ENCODE measurements around the gene TOLLIP.
"Not testable (repeated sequence)": the region's sequence is repeated elsewhere in the genome, so short reads cannot be mapped to it uniquely, and the experiment has no call there.

TOLLIP gene

GRCh38 chr11:1343391-1344055 is 34.1 kb upstream of the TOLLIP start:
- DNase-seq = no peak

DNA sequence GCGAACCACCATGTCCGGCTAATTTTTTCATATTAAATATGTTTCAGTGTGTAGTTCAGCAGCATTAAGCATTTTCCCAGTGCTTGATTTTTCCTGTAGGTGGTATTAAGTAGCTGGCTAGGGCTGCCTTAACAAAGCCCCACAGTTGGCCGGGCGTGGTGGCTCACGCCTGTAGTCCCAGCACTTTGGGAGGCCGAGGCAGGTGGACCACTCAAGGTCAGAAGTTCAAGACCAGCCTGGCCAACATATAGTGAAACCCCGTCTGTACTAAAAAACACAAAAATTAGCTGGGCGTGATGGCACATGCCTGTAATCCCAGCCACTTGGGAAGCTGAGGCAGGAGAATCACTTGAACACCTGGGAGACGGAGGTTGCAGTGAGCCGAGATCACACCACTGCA is 33.5 kb upstream of the TOLLIP start:
- no peak for DNase-seq

- no peak for DNase-seq
These were observed 32.6 kb upstream of the TOLLIP start for GRCh38 chr11:1341928-1342524.

DNA sequence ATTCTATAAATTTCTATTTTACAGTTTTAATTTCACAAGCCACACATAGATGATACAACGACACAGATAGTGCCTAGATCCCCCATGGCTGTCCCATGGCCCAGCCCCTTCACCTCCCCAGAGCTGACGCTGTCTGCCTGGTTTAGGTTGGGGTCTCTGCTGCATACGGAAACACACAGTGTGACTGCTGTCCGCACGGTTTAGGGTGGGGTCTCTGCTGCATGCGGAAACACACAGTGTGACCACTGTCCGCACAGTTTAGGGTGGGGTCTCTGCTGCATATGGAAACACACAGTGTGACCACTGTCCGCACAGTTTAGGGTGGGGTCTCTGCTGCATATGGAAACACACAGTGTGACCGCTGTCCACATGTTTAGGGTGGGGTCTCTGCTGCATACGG is 31.8 kb upstream of the TOLLIP start:
- not testable (repeated sequence) for DNase-seq

DNA sequence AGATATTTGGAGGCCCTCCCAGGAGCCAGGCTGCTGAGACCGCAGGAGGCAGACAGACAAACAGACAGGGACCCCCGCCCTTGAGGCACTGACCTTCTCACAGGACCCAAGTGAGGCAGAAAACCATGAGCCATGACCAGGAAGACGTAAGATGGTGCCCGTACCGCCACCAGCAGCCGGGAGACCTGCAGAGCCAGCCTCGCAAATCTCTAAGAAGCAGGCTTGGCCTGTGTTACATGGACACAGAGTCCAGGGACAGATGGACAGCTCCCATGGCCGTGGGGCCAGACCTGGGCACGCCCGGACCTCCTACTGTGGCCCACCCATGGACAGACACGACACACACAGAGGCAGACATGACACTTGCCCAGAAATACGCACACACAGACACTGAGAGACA is 30.7 kb upstream of the TOLLIP start:
- DNase-seq = no peak

DNA sequence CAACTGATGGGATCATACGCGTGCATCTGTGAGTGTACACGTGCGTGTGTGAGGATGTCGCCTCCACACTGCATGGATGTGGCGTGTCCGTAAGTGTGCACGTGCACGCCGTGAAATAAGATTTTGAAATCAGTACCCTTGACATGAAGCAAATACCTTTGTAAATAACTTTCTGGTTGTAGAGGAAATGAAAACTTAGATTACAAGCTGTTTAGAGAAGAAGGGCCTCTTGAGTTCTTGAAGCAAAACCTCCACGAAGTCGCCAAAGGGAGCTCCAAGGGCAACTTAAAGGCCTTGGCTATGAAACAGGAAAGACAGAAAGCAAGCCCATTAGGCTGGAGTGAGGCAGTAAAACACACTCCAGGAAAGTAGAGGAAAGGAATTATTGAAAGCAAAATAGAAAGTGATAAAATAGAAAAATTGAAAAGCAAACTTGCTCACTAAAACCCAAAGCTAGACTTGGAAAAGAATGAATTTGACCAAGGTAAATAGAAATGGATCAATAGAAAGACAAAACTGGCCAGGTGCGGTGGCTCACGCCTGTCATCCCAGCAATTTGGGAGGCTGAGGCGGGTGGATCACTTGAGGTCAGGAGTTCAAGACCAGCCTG is 29.7 kb upstream of the TOLLIP start:
- no peak for DNase-seq

DNA sequence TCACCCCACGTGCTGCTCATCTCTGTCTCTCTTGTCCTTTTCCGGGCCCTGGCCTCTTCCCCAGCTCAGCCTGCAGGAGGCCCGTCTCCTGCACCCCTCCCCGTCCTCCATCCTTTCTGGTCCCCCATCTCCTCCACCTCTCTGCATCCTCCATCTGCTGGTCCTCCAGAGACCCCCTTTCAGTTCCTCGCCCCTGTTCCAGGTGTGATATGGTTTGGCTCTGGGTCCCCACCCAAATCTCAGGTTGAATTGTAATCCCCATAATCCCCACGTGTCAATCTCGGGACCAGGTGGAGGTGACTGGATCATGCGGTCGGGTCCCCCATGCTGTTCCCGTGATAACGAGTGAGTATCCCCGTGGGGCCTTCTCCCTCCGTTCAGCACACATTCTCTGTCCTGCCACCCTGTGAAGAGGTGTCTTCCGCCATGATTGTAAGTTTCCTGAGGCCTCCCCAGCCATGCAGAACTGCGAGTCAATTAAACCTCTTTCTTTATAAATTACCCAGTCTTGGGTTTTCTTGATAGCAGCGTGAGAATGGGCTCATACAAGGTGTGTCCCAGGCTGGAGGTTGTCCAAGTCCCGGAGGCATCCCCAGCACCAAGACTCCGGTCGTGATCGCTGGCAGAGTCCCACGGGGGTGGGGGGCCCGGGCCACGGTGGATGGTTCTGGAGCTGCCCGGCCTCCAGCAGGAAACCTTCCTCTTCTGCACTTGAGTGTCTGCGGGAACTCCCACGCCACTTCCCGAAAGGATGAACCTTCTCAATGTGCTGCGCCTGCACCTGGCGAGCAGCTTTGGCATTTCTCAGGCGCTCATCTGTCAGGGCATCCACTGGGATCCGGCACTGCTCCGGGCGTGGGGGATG is 29.0 kb upstream of the TOLLIP start:
- no peak for DNase-seq

DNA sequence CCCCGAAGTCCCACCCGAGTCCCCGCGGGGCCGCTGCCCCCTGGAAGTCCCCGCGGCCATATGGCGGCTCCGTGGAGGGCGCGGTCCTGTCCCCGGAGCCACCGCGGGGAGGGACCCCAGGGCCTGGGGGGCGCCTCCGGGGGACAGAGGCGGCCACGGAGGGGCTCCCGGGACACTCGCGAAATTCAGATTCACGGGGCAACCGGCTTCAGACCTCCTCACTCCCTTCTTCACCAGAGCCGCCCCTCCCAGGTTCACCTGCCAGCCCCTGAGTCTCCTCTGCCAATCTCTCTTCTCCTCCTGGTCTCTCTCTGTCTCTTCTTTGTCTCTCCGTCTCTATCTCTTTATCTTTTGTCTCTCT is 28.2 kb upstream of the TOLLIP start:
- no peak for DNase-seq

DNA sequence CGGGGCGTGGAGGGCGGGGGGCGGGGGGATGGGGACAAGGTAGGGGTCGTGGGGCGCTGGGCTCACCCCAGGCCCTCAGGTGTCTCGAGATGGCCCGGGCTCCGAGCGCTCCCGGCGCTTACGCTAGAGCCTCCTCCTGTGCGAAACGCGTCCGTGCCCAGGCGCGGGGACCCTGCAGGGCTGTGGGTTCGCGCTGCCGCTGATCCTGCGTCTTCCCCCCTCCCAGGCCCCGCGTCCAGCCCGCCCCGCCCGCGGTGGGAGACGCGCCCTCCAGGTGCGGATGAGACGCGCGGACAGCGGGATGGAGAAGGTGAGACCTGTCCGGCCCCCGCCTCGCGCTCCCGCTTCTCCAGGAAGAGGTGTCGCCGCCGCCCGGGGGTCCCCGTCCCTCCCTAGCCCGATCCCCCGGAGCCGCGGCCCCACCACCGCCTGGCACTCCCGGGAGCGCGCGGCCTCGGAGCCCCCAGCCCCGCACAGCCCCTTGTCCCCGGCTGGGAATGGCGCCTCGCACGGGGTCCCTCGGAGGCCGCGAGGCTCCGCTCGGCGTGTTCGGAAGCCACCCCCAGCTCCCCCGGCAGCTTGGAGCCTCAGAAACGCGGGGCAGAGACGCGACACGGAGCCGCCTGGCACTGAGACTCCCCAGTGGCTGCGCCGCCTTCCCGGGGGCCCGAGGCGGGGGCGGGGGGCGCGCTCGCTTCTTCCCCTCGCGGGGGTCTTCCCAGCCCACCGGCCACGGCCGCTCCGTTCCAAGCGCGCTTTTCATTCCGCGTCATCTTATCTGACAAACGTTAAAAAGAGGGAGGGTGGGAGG is 27.6 kb upstream of the TOLLIP start:
- no peak for DNase-seq

DNA sequence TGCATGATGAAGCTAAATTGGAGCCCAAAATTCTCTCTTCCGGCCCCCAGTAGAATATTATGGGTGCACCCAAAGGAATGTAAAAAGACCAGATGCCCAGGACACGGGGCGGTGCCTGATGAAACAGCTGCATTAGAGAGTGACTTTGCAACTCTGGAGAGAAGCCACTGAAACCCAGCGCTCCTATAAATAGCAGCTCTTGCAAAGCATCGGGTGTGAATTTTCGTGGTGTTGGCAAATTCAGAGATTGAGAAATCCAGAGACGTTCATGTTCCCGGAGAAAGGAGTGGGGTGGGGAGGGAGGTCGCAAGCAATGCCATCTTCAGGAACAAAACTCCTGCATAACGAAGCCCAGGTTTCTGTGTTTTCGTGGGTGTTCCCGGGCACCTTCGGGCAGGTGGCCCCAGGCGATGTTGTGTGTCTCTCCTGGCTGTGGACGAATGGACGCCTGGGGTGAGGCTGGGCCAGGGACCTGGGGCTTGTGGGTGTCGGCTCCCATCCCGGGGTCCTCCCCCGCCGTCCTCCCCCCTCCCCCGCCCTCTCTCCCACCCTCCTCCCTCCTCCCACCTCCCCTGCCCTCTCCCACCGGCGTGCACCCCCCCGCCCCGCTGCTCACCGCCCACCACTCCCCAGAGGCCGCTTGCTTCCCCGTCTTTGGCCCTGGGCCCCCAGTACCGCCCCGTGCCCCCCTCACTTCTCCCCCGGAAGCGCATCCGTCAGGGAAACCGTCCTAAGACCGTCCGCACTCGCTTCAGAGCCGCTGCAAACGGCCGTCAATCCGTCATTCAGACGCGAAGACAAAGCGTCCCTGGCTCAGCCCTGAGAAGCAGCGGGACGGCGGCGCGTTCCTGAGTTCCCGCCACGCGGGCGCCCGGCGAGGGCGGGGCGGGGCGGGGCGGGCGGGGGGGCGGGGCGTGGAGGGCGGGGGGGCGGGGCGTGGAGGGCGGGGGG is 26.7 kb upstream of the TOLLIP start:
- DNase-seq = no peak

DNA sequence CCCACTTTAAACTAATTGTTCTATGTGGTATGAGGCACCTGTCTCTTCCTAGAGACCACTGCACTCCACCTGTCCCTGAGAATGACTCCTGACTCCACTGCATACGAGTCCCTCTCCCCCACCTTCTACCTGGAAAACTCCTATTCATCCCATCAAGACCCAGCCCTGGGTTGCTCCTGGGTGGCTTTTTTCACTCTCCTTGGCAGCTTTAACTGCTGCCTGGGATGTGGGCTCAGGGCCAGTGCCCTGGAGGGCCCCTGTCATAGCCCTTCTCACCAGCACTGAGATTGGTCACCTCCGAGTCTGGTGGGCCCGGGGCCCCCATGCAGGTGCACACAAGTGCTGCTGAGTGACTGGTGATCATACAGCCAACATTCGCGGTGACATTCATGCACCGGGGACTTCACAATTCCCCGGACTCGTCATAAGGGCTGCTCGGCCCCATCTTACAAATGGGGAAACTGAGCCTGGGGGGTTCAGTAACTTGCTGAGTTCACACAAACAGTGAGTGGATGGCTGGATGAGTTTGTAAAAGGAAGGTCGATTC is 25.9 kb upstream of the TOLLIP start:
- DNase-seq = no peak

GRCh38 chr11:1333860-1334259 is 24.4 kb upstream of the TOLLIP start:
- DNase-seq = no peak

DNA sequence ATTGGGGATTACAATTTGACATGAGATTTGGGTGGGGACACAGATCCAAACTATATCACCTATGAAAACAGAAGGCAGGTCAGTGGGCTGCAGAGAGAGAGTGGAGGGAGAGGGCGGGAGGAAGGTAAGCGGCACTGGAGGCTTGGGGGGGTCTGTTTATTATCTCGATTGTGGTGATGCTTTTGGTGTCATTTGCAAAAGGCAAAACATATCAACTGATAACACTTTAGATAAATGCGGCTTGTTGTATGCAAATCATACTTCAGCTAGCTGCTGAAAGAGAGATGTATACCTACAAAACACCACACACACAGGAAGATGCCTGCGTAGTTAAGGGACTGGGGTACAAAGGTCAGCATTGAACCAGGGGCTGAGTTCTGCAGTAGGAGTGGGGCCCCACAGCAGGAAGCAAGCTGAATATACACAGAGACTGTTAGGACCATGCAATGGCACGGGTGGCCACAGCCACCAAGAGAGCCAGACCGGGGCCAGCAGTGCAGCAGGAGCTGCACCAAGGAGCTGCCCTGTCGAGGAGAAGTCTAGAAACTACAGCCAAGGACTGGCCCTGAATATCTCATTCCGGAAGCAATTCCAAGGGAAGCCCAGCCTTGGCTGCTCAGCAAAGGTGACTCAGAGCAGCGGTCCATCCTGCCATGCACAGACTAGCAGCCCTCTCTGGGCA is 23.8 kb upstream of the TOLLIP start:
- no peak for DNase-seq

DNA sequence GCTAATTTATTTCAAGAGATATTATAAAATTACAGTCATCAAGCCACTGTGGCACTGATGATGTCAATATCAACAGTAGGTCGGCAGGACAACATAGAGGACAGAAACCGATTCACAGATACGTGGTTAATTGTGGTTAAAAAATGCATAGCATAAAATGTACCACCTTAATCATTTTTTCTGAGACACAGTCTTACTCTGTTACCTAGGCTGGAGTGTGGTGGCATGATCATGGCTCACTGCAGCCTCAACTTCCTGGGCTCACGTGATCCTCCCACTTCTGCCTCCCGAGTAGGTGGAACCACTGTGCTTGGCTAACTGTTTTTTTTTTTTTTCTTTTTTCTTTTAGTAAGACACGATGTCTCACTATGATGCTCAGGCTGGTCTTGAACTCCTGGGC is 21.0 kb upstream of the TOLLIP start:
- no peak for DNase-seq

GRCh38 chr11:1327064-1327460 is 17.6 kb upstream of the TOLLIP start:
- DNase-seq = no peak

- no peak for DNase-seq
These were observed 17.1 kb upstream of the TOLLIP start for GRCh38 chr11:1326435-1327063.

- no peak for DNase-seq
These were observed 14.3 kb upstream of the TOLLIP start for GRCh38 chr11:1323774-1324173.

DNA sequence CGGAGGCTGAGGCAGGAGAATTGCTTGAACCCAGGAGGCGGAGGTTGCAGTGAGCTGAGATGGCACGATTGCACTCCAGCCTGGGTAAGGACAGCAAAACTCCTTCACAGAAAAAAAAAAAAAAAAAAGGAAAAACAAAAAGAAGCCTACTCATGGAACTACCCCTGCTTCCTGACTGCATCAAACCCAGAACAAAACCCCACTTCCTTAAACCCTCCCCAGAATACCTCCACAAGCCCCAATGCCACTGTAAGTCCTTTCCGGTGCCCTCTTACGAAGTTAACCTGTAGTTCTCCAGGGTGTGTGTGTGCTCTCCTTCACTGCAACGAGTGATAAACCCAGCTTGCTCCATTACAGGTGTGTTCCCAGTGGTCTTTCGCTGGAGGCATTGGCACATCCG is 8.6 kb upstream of the TOLLIP start:
- no peak for DNase-seq

GRCh38 chr11:1317432-1317831 is 8.0 kb upstream of the TOLLIP start:
- DNase-seq = no peak

DNA sequence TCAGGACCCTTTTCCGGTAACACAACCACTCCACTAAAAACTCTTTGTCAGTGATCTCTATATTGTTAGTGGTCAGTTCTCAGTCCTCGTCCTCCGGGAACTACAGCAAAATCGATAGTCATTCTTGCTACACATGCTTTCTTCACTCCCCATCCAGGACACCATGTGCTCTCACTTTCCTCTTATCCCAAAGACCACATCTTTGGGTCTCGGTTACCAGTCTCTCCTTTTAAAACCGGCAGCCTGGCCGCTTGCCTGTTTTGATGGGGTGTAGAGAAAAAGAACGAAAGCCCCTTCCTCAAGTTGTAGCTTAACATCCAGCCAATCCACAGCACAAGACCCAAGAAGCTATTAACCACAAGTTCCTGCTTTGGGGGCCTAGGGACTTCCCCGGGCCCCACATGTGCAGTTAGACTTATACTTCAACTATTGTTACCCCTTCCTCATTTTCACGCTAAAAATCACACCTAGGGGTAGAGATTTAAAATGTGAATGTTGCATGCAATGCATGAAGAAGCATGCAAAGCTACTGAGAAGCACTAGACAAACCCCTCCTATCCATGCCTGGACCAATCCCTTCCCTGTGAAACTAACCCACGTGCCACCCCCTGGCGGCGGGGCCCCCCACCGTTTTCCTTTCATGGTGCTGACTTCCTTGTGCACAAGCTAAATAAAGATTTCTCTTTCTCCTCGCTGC is 1.5 kb upstream of the TOLLIP start:
- DNase-seq = no peak
